Stimulated activated CD4-positive, alpha-beta T cell treated with anti-CD3 and anti-CD28 coated beads, Interleukin-12 subunit alpha, Interleukin-12 subunit beta, amount 100 ng/mL, for 48 hours (primary cell): ENCODE data around the gene NUP62.
"Not testable (repeated sequence)": the region's sequence is repeated elsewhere in the genome, so short reads cannot be mapped to it uniquely, and the experiment has no call there.

Experiments
- DNase-seq, 3 donors: peaks; one replicate each; pipeline ENCODE4 v3.0.0-alpha.2; 2020; ENCODE audit warnings: low read depth in 2 of 3, low spot score in 1 of 3

Gene NUP62

GRCh38 chr19:49929121-49929610 is at the start of gene NUP62, which contains the start of gene ATF5:
NUP62 (minus strand) TSS chr19:49929504; CDS start chr19:49909807, 19,697 bp downstream.
ATF5 (plus strand) TSS chr19:49929205; CDS start chr19:49930851, 1,646 bp downstream.
- peak; percentile 87 to 89 (median 88) for DNase-seq

GRCh38 chr19:49978324-49978723 is 49.0 kb upstream of the NUP62 start:
- no peak for DNase-seq

GRCh38 chr19:49977881-49978280 is 48.6 kb upstream of the NUP62 start:
- no peak for DNase-seq

GRCh38 chr19:49977076-49977475 is 47.8 kb upstream of the NUP62 start:
- DNase-seq, result no peak

- DNase-seq, result no peak
These were observed 47.2 kb upstream of the NUP62 start for GRCh38 chr19:49976496-49976895.

- DNase-seq, result no peak
These were observed 45.7 kb upstream of the NUP62 start for GRCh38 chr19:49975051-49975450.

GRCh38 chr19:49973987-49974386 is 44.7 kb upstream of the NUP62 start:
- no peak for DNase-seq

GRCh38 chr19:49972841-49973240 is 43.5 kb upstream of the NUP62 start:
- DNase-seq, result no peak

GRCh38 chr19:49971991-49972411 is 42.7 kb upstream of the NUP62 start:
- no peak for DNase-seq

- not testable (repeated sequence) for DNase-seq
These were observed 40.1 kb upstream of the NUP62 start for GRCh38 chr19:49969355-49969754.

- no peak for DNase-seq
These were observed 39.1 kb upstream of the NUP62 start for GRCh38 chr19:49968279-49968922.

- DNase-seq, result not testable (repeated sequence)
These were observed 31.7 kb upstream of the NUP62 start, which contains the start of gene SIGLEC11 for GRCh38 chr19:49960980-49961379. SIGLEC11 (minus strand) TSS chr19:49961172; CDS start chr19:49961081, 91 bp downstream.

- not testable (repeated sequence) for DNase-seq
These were observed 30.6 kb upstream of the NUP62 start for GRCh38 chr19:49959892-49960291.

- DNase-seq, result not testable (repeated sequence)
These were observed 29.3 kb upstream of the NUP62 start for GRCh38 chr19:49958596-49958995.

- not testable (repeated sequence) for DNase-seq
These were observed 28.8 kb upstream of the NUP62 start for GRCh38 chr19:49958144-49958543.

GRCh38 chr19:49957262-49957915 is 28.1 kb upstream of the NUP62 start:
- no peak for DNase-seq

- no peak for DNase-seq
These were observed 26.8 kb upstream of the NUP62 start for GRCh38 chr19:49956115-49956495.

- DNase-seq, result no peak
These were observed 25.6 kb upstream of the NUP62 start for GRCh38 chr19:49954933-49955332.

GRCh38 chr19:49954092-49954829 is 25.0 kb upstream of the NUP62 start:
- DNase-seq, result no peak

GRCh38 chr19:49953416-49953815 is 24.1 kb upstream of the NUP62 start:
- DNase-seq, result no peak

- no peak for DNase-seq
These were observed 23.6 kb upstream of the NUP62 start for GRCh38 chr19:49952906-49953305.

- DNase-seq, result no peak
These were observed 23.2 kb upstream of the NUP62 start for GRCh38 chr19:49952479-49952836.
